HUES48 (cell line): Measurements from ENCODE around the gene SLC25A52.

Experiments
- H3K27ac ChIP-seq: one replicate; pipeline ENCODE4 v1.7.0; 2013; ENCODE audit warnings: low read depth, low read length, inconsistent platforms
- H3K27me3 ChIP-seq: 2 replicates; pipeline ENCODE4 v1.6.1; 2013; ENCODE audit warnings: mild to moderate bottlenecking, low read length; ENCODE audit not compliant: control insufficient read depth, insufficient read depth
- H3K36me3 ChIP-seq: 2 replicates; pipeline ENCODE4 v1.6.1; 2013; ENCODE audit warnings: low read length; ENCODE audit not compliant: control insufficient read depth, insufficient read depth
- H3K4me1 ChIP-seq: 2 replicates; pipeline ENCODE4 v1.6.1; 2013; ENCODE audit warnings: mild to moderate bottlenecking, low read length; ENCODE audit not compliant: control insufficient read depth, insufficient read depth
- H3K4me3 ChIP-seq: 2 replicates; pipeline ENCODE4 v1.5.1; 2013; ENCODE audit warnings: mild to moderate bottlenecking, low read depth, low read length
- H3K9ac ChIP-seq: 2 replicates; pipeline ENCODE4 v1.6.1; 2013; ENCODE audit warnings: mild to moderate bottlenecking, low read depth, low read length, moderate library complexity
- H3K9me3 ChIP-seq: 2 replicates; pipeline ENCODE4 v1.6.1; 2013; ENCODE audit warnings: low read length; ENCODE audit not compliant: control insufficient read depth, insufficient read depth

The SLC25A52 gene

GRCh38 chr18:31721601-31722000 is 39.1 kb downstream of the SLC25A52 start:
- Histone ChIP-seq H3K4me3 (no peak overlapping the region), H3K9ac (no peak overlapping the region), H3K27ac (no peak overlapping the region), H3K9me3 (no peaks in the 10 kb centered on the region), H3K36me3 (no peaks in the 10 kb centered on the region), H3K4me1 (no peaks in the 10 kb centered on the region; the same call in 1 of the 2 replicates), H3K27me3 (no peaks in the 10 kb centered on the region)

- H3K4me1 ChIP-seq: no peaks in the 10 kb centered on the region; the same call in 1 of the 2 replicates
- no peak overlapping the region for H3K4me3 ChIP-seq
- H3K27me3 ChIP-seq: no peaks in the 10 kb centered on the region
- no peaks in the 10 kb centered on the region for H3K36me3 ChIP-seq
- no peaks in the 10 kb centered on the region for H3K9me3 ChIP-seq
- H3K27ac ChIP-seq: no peak overlapping the region
- no peak overlapping the region for H3K9ac ChIP-seq
Measured at GRCh38 chr18:31720867-31721266, 39.8 kb downstream of the SLC25A52 start.

- H3K36me3 ChIP-seq: no peaks in the 10 kb centered on the region
- no peaks in the 10 kb centered on the region for H3K9me3 ChIP-seq
- H3K4me3 ChIP-seq: no peak overlapping the region
Measured at GRCh38 chr18:31719363-31720006, 41.2 kb downstream of the SLC25A52 start.

GRCh38 chr18:31718386-31718785 is 42.3 kb downstream of the SLC25A52 start:
- H3K9ac ChIP-seq: no peak overlapping the region
- H3K36me3 ChIP-seq: no peaks in the 10 kb centered on the region
- H3K27me3 ChIP-seq: no peaks in the 10 kb centered on the region
- H3K9me3 ChIP-seq: no peaks in the 10 kb centered on the region
- no peak overlapping the region for H3K4me3 ChIP-seq
- H3K27ac ChIP-seq: no peak overlapping the region
- no peaks in the 10 kb centered on the region; the same call in 1 of the 2 replicates for H3K4me1 ChIP-seq

More at GRCh38 chr18:31719363-31720006, 41.2 kb downstream of the SLC25A52 start:
- no peak overlapping the region for H3K9ac ChIP-seq
- no peaks in the 10 kb centered on the region; the same call in 1 of the 2 replicates for H3K4me1 ChIP-seq
- no peaks in the 10 kb centered on the region for H3K27me3 ChIP-seq
- no peak overlapping the region for H3K27ac ChIP-seq

- H3K27me3 ChIP-seq: no peaks in the 10 kb centered on the region
- no peak overlapping the region for H3K27ac ChIP-seq
Measured at GRCh38 chr18:31716362-31716761, 44.3 kb downstream of the SLC25A52 start.

GRCh38 chr18:31711365-31712172 is 49.1 kb downstream of the SLC25A52 start:
- Histone ChIP-seq H3K4me1 (no peaks in the 10 kb centered on the region), H3K4me3 (no peak overlapping the region), H3K9me3 (no peaks in the 10 kb centered on the region), H3K27me3 (no peaks in the 10 kb centered on the region), H3K9ac (no peak overlapping the region), H3K36me3 (no peaks in the 10 kb centered on the region), H3K27ac (no peak overlapping the region)

More at GRCh38 chr18:31716362-31716761, 44.3 kb downstream of the SLC25A52 start:
- H3K9ac ChIP-seq: no peak overlapping the region
- no peaks in the 10 kb centered on the region for H3K9me3 ChIP-seq
- no peaks in the 10 kb centered on the region for H3K36me3 ChIP-seq
- H3K4me1 ChIP-seq: no peaks in the 10 kb centered on the region; the same call in 1 of the 2 replicates
- H3K4me3 ChIP-seq: no peak overlapping the region

GRCh38 chr18:31710826-31711225 is 49.9 kb downstream of the SLC25A52 start:
- Histone ChIP-seq H3K4me3 (no peak overlapping the region), H3K27ac (no peak overlapping the region), H3K9me3 (no peaks in the 10 kb centered on the region), H3K36me3 (no peaks in the 10 kb centered on the region), H3K27me3 (no peaks in the 10 kb centered on the region), H3K9ac (no peak overlapping the region), H3K4me1 (no peaks in the 10 kb centered on the region)
